SU-DHL-6 (cell line): Measurements from ENCODE around the gene GALNT12.

Experiments used
- EZH2phosphoT487 ChIP-seq: fragments of 200-600 bp; sonication (generic), shearing (Covaris generic); conservative IDR thresholded peaks from 2 replicates; pipeline ENCODE4 v1.6.1; 2018; ENCODE audit warnings: mild to moderate bottlenecking, antibody characterized with exemption, low read length, moderate library complexity, mixed read lengths
- TF ChIP-seq, protein P1 (sequence below): fragments of 200-600 bp; sonication (generic); IDR thresholded peaks from one replicate; pipeline ENCODE4 v1.5.1; 2017; ENCODE audit warnings: antibody characterized with exemption, mild to moderate bottlenecking, low read length, moderate library complexity; ENCODE audit not compliant: insufficient read depth, poor library complexity, severe bottlenecking

DNA sequence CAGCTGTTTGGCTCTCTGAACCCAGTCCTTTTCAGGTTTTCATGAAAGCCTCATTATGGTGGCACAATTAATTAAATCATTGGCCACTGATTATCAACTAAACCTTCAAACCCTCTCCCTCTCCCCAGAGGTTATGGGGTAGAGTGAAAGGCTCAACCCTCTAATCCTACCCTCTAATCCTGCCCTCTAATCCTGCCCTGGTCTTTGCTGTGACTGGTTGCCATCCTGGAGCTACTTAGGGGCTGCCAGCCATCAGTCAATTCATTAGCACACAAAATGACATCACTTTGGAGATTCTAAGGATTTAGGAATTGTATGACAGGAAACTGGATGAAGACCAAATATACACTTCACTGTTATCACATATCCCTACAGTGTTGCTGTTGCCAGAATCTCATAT is 47.2 kb upstream of the GALNT12 start:
- TF ChIP-seq, protein P1, sequence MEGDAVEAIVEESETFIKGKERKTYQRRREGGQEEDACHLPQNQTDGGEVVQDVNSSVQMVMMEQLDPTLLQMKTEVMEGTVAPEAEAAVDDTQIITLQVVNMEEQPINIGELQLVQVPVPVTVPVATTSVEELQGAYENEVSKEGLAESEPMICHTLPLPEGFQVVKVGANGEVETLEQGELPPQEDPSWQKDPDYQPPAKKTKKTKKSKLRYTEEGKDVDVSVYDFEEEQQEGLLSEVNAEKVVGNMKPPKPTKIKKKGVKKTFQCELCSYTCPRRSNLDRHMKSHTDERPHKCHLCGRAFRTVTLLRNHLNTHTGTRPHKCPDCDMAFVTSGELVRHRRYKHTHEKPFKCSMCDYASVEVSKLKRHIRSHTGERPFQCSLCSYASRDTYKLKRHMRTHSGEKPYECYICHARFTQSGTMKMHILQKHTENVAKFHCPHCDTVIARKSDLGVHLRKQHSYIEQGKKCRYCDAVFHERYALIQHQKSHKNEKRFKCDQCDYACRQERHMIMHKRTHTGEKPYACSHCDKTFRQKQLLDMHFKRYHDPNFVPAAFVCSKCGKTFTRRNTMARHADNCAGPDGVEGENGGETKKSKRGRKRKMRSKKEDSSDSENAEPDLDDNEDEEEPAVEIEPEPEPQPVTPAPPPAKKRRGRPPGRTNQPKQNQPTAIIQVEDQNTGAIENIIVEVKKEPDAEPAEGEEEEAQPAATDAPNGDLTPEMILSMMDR, result no peak
- TF ChIP-seq EZH2phosphoT487, result no peak
